HEK293 (cell line): Measurements from ENCODE around the gene ILDR1.

Source experiments
- ZFP69B ChIP-seq: fragments of 450-650 bp; formaldehyde crosslinking; IDR thresholded peaks from 2 replicates; pipeline ENCODE4 v1.5.1; 2016; ENCODE audit warnings: missing biosample characterization, missing genetic modification characterization
- ZNF561 ChIP-seq: fragments of 450-650 bp; IDR thresholded peaks from 2 replicates; pipeline ENCODE4 v1.5.1; 2018; ENCODE audit warnings: missing biosample characterization, missing genetic modification characterization, borderline replicate concordance
- ZNF830 ChIP-seq: fragments of 450-650 bp; IDR thresholded peaks from 2 replicates; pipeline ENCODE4 v1.5.0; 2018; ENCODE audit warnings: missing biosample characterization, missing genetic modification characterization, low read depth, mild to moderate bottlenecking, moderate library complexity
- TF ChIP-seq, protein P1 (sequence below): fragments of 450-650 bp; formaldehyde crosslinking; IDR thresholded peaks from 2 replicates; pipeline ENCODE4 v1.5.1; 2016; ENCODE audit warnings: missing biosample characterization, missing genetic modification characterization
- TF ChIP-seq, protein P2 (sequence below): fragments of 450-650 bp; formaldehyde crosslinking; IDR thresholded peaks from 2 replicates; pipeline ENCODE4 v1.5.1; 2017; ENCODE audit warnings: missing biosample characterization, missing genetic modification characterization
- TF ChIP-seq, protein P3 (sequence below): fragments of 450-650 bp; formaldehyde crosslinking; IDR thresholded peaks from 2 replicates; pipeline ENCODE4 v1.5.1; 2016; ENCODE audit warnings: missing biosample characterization, missing genetic modification characterization

- TF ChIP-seq, protein P1, sequence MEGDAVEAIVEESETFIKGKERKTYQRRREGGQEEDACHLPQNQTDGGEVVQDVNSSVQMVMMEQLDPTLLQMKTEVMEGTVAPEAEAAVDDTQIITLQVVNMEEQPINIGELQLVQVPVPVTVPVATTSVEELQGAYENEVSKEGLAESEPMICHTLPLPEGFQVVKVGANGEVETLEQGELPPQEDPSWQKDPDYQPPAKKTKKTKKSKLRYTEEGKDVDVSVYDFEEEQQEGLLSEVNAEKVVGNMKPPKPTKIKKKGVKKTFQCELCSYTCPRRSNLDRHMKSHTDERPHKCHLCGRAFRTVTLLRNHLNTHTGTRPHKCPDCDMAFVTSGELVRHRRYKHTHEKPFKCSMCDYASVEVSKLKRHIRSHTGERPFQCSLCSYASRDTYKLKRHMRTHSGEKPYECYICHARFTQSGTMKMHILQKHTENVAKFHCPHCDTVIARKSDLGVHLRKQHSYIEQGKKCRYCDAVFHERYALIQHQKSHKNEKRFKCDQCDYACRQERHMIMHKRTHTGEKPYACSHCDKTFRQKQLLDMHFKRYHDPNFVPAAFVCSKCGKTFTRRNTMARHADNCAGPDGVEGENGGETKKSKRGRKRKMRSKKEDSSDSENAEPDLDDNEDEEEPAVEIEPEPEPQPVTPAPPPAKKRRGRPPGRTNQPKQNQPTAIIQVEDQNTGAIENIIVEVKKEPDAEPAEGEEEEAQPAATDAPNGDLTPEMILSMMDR (tag by site-specific recombination): no peak
- TF ChIP-seq ZNF561: no peak
- TF ChIP-seq, protein P2, sequence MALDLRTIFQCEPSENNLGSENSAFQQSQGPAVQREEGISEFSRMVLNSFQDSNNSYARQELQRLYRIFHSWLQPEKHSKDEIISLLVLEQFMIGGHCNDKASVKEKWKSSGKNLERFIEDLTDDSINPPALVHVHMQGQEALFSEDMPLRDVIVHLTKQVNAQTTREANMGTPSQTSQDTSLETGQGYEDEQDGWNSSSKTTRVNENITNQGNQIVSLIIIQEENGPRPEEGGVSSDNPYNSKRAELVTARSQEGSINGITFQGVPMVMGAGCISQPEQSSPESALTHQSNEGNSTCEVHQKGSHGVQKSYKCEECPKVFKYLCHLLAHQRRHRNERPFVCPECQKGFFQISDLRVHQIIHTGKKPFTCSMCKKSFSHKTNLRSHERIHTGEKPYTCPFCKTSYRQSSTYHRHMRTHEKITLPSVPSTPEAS (tag by site-specific recombination): no peak
- TF ChIP-seq ZNF830: no peak
- TF ChIP-seq, protein P3, sequence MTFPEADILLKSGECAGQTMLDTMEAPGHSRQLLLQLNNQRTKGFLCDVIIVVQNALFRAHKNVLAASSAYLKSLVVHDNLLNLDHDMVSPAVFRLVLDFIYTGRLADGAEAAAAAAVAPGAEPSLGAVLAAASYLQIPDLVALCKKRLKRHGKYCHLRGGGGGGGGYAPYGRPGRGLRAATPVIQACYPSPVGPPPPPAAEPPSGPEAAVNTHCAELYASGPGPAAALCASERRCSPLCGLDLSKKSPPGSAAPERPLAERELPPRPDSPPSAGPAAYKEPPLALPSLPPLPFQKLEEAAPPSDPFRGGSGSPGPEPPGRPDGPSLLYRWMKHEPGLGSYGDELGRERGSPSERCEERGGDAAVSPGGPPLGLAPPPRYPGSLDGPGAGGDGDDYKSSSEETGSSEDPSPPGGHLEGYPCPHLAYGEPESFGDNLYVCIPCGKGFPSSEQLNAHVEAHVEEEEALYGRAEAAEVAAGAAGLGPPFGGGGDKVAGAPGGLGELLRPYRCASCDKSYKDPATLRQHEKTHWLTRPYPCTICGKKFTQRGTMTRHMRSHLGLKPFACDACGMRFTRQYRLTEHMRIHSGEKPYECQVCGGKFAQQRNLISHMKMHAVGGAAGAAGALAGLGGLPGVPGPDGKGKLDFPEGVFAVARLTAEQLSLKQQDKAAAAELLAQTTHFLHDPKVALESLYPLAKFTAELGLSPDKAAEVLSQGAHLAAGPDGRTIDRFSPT (tag by site-specific recombination): no peak
- TF ChIP-seq ZFP69B: no peak
Measured at GRCh38 chr3:122021037-122021436, 1.0 kb downstream of the ILDR1 start.
